ENCODE data around the gene CACNA1B.
"Not testable (repeated sequence)": the region's sequence is repeated elsewhere in the genome, so short reads cannot be mapped to it uniquely, and the experiment has no call there.

Gene CACNA1B

DNA sequence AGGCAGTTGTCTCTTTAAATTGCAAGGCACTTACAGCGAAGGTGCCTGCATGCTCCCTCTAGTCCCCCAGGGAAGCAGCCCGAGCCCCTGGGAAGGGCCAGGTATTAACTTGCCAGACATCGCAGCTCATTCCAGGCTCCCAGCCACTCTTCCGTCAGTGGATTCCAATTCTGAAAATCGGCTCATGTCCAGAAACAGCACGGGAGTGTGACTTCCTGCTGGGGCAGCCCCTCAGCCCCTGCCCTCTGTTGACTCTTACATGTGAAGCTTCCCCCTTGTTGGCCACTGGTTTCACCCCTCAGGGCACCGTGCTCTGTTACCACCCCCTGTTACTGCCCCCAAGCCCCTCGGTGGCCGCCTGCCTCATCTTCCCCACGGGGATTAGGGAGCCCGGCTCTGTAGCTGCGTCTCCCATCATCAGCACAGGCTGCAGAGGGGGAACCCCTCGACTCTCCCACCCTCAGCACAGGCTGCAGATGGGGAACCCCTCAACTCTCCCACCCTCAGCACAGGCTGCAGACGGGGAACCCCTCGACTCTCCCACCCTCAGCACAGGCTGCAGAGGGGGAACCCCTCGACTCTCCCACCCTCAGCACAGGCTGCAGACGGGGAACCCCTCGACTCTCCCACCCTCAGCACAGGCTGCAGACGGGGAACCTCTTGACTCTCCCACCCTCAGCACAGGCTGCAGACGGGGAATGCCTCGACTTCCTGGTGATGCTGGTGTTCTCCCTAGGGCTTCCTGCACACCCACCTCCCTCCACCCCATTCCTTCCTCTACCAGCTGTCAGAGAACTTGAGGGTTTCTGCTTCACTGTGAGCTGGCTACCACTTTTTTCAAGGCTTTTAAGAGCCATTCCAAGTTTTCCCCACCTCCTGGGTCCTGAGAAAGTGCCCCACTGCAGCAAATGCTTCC is 11.1 kb upstream of the CACNA1B start:
- DNase-seq: no peak

DNA sequence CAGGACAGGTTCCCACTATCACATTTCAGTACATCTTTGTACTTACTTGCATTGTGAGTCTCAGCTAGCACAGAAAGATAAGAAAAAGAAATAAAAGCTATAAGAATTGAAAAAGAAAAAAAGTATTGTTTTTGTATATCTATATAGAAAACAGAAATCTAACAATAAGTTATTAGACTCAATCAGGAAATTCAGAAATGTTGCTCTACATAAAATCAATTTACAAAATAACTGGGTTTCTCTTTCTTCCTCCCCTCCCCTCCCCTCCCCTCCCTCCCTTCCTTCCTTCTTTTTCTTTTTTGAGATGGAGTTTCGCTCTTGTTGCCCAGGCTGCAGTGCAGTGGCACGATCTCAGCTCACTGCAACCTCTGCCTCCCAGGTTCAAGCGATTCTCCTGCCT is 7.2 kb upstream of the CACNA1B start:
- no peak for DNase-seq

DNA sequence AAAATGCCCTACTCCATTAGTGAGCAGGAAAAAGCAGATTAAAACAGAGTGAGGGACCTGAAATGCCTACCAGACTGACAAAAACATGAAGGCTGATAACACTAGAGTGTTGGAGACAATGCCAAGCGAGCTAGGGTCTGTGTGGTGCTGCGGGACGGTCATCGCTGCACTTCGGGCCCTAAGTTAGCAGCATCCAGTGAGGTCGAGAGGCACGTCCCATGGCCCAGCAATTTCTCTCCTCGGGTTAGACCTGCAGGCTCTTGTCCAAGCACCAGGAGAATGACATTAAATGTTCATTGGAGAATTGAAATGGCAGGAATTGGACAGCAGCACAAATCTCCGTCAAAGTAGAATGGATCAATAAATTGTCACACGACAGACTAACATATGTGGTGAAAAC is 5.3 kb upstream of the CACNA1B start:
- DNase-seq: no peak

DNA sequence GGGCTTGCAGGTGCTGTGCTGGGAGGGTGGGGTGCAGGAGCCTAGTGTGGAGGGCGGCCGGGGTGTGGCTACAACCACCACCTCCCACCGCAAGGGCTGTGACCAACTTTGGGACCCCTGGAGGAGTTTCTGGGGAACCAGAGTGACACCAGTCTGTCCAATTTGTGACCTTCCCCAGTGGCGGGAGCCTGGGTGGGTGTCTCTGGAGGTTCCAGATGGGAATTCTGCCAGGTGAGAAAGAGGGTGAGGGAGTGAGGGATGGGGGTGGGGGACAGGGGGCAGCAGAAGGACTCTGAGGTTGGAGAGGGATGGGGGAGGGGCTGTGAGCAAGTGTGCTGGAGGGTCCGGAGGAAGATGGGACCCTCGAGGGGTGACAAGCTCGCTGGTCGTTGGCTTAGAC is 4.2 kb upstream of the CACNA1B start:
- DNase-seq: no peak

DNA sequence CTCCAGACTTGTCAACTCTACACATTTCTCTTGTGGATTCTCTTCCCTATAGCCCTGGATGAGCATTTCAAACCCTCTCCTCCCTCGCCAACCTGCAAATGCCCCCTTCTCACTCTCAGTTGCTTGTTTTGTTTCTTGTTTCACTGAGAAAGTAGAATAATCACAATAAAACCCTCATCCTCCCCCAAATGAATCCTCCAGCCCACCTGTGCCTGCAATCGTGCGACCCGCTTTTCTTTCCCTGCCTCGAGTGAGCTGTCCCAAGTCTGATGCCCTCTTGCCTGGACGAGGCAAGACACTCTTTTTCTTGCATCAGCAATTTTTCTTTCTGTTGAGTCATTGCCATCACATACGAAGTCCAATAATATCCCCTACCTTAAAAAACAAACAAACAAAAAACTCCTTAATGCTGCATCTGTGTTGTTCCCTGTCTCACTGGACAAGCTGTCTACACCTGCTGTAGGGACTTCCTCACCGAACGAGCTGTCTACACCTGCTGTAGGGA is 3.7 kb upstream of the CACNA1B start:
- no peak for DNase-seq

DNA sequence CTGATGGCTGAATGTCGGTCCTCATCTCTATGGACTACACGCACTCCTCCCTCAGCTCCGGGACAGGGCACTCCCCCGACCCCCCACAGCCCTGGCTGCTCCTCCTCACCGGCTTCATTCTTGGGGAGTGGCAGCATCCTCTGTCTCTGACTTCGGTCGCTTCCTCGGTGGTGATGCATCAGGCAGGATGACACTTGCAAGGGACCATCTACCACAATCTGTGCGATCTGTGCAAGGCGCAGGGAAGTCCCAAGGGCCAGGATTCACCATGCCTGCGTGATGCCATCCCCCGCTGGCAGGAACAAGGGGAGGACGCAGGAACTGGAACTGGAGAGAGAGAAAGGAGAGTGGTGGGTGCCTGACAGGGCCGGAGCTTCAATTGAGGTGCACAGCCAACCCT is 2.2 kb upstream of the CACNA1B start:
- no peak for DNase-seq

DNA sequence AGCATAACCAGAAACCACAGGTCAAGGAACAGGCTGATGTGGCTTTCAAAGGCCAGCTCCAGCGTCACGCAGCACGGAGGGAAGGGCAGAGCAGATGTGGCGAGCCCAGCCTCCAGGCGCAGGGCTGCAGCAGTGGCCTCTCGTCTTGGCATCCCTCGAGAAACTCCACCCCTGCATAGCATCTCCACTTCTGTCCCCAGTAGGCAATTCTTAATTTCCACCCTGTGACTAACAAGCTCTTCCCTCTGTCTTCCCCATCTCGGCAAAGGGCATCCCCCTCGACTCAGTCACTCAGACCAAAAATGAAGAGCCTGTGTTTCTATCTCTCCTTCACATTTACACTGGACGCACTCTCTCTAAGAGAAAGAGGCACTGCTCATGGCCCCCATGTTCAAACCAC is 1.7 kb upstream of the CACNA1B start:
- DNase-seq: no peak

DNA sequence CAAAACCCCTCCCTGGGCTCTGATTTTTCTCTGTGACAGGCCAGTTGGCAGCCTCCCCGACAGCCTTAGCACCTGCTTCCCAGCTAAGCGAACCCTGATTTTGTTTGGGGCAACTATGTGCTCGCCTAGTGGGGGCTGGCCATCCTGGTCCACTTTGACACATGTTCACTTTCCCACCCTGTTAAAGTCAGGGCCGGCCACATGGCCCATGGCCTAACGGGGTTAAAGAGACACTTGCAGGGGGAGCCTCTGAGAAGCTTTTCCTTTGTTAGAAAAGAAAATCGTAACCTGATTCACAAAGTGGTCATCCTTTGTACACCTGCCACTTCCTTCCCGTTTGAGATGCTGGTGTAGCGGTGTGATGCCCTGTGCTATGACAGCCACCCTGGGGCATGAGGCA is 1.3 kb upstream of the CACNA1B start:
- DNase-seq: no peak

DNA sequence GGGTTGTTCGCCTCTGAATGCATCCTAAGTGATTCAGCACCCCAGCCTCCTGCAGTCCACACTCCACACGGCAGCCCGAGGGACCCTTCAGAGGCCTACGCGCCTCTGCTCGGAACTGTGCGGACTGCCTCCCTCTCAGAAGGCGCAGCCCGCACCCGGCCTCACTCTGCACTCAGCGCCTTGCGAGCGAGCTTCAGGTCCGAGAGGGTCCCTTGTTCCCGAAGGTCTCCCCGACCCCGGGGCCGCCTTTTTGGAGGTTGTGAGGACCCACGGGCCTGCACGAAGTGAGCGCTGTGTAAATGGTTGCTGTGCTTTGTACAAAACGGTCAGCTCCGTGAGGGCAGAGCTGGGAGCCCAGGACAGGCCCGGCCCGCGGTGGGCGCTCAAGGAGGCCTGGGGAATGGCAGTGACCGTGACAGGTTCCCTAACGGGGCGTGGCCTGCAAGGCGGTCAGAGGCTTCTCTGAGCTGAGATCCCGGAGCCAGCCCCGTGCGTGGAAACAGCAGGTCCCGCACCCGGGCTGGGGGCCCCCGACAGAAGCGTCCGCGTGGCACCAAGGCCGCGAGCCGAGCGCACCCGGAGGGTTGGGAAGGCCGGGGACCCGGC is 698 bp upstream of the CACNA1B start:
- DNase-seq: no peak

DNA sequence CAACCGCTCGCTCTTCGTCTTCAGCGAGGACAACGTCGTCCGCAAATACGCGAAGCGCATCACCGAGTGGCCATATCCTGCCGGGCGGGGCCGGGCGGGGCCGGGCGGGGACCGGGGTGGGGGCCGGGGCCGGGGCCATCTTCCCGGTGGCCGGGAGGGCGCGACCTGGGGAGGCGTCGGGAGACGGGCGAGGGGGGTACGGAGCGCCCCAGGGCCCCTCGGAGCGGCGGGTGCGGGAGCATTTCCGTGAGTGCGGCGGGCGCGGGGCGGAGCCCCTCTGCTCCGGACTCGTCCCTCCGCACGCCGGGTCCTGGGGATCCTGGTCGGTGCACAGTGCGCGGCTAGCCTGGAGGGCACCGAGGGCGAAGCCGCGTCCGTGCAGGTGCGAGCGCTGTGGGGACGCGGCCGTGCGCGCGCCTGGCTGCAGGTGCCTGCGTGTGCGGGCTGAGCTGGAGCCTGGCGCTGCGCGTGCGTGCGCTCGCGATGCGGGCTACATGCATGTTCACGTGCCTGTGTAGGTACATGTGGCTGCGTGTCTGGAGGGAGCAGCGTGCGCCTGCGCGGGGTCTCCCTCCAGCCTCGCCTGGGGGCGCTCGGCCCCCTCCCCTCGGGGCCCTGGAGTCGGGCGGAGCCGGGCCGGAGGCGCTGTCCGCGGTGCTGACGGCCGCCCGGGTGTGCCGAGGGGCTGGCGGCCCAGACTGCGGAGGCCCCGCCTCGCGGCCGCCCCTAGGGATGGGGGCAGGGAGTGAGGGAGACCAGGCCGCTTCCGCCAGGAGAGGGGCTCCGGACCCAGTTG is 762 bp downstream of the CACNA1B start:
- no peak for DNase-seq

DNA sequence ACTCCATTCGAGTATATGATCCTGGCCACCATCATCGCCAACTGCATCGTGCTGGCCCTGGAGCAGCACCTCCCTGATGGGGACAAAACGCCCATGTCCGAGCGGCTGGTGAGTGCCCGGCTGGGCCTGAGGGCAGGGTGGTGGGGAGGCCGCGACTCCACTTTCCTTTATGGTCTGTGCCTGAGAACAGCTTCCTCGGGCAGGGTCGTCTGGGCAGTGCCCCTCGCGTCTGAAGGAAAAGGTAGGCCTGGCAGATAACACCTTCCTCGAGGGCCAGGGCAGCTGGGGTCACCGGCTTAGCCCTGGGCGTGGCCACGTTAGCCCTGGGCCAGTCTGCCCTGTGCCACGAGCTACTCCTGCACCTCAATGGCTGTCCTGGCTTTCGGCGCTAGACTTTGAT is 1.5 kb downstream of the CACNA1B start:
- no peak for DNase-seq

DNA sequence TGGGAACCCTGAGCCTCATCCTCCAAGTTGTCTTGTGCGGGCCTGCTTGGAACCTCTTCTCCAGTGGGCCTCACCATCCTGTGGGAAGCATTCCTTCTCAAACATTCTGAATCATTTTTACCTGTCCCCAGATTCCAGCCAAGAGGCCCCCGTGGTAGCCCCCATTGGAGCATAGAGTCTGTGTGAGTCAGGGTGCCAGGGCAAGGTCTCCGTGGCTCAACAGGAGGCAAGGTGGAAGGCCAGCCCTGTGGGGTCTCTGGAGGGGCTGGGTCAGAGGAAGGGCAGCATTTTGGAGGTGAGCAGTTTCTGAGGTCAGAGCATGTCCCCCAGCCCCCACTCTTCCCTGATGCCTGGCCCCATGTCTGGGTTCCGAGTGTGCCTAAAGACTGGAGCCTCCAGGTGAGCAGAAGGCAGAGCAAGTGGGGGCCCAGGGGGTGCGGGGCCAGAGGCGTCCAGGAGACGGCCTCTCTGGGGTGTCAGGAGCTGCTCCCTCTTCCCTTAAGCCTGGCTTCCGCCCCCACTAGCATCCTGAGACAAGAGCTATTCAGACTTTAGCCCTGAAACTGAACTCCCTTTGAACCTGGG is 2.1 kb downstream of the CACNA1B start:
- no peak for DNase-seq

DNA sequence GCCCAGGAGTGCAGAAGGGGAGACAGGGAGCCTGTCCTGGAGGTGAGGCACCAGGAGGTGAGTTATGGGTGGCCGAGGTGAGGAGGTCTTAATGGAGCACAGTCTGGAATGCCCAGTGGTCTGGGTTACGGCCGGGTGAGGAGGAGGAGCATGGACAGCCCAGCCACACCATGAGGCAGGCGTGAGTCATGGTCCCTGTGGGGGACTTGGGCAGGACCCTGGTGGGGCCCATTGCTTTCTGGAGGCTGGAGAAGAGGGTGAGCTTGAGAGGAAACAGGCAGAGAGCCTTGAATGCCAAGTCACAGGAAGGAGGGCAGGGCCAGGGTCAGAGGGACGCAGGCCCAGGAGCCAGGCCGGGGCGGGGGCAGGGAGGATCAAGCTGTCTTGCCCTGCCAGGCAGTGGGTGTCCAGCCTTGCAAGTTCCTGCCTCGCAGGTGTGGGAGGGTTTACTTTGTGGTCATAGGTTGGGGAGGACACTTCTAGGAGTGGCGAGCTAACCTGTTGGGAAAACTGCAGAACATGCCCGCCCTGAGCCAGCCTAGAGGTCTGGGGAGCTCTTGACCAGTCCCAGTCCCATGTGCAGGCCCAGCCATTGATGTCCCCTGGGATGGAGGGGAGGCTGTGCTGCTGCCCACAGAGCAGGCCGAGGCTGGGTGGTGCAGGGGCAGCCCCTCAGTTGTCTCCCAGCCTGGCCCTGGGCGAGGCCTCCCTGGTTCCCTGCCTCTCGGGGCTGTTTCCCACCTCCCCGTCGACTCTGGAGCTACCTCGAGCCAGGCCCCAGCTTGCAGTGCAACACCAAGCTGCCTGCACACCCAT is 2.8 kb downstream of the CACNA1B start:
- no peak for DNase-seq

DNA sequence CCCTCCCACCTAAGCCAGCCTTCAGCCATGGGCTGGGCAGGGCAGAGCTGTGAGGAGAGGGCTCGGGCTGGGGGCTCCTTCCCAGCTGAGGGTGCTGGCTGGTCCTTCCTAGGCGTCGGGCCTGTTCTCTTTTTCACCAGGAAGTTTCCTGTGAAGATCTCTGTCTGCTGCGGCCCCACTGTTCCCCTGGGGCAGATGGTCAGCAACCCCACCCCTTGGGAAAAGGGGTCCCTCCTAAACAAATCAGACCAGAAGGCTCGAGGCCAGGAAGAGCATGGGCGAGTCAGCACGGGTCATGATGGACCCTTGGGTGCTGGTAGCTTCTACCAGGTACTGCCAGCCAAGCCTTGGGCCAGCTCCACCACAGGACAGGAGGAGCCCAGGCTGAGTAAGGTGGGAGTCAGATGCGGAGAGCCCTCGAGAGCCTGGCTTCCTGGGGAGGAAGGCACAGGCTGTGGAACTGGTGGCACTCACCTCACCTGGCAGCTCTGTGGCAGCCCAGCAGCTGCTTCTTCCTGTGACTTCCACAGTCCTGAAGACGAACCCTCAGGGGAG is 3.5 kb downstream of the CACNA1B start:
- DNase-seq: no peak

DNA sequence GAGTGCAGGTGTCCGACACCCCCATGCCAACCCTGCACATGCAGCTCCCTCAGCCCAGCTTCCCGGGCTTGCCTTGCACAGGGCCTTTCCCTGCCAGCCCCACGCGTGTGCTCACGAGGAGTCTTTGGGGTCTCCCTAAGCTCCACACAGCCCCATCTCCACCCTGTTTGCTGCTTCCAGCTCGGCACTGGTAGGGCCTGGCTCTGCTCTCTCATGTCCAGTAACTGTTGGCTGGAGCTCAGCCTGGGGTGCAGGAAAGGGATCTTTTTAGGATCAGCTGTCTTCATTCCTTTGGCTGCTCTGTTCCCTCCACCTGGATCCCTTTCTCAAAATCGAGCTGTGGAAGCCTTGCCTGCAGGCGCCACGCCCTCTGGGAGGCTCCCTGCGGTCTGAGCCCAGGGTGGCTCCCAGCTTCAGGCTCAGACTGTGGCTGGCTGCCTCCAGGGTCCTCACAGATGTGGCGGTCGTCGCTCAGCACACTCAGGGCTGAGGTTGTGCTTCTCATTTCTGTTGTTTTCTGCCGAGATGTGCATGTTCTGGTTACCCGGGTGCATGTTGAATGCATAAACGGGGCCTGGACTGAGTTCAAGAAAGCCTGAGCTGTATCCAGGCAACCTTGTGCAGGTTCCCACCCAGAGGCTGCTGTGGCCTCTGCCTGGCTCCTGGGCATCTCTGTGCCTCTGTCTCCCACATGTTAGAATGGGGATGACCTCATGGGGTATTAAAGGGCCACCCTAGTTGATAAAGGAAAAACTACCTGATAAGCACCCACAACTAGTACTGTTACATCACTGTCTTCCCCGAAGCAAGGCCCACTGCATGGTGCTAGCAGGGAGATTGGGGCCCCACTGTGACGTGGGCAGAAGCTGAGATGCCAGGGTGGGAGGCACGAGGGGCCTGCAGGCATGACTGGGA is 4.3 kb downstream of the CACNA1B start:
- DNase-seq: no peak

DNA sequence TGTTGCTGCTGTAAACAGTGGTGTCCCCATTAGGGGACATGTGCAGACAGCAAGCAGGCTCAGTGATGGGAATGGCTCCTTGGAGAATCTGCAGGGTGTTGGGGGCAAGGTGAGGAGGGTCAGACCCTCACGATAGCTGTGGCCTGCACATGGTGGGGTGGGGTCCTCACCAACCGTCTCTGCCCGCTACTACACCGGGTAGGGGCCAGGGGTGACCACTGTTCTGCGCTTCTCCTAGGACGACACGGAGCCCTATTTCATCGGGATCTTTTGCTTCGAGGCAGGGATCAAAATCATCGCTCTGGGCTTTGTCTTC is 4.9 kb downstream of the CACNA1B start:
- DNase-seq: no peak

DNA sequence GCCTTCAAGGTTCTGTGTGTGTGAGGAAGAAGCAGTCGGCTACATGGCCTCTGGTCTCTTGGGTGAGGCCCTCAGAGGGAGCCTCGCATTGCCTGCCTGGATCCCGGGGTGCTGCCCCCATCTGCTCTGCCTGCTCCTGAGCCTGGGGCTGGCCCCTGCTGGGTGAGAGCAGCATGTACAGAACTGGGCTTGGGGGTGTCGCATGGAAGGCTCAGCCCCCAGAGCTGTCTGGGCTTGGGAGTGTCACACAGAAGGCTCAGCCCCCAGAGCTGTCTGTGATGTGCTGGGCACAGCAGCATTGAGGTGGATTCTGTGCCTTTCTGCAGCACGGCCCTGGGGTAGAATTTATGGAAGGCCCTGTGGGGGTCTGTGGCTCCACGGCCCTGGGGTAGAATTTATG is 6.4 kb downstream of the CACNA1B start:
- DNase-seq: not testable (repeated sequence)

DNA sequence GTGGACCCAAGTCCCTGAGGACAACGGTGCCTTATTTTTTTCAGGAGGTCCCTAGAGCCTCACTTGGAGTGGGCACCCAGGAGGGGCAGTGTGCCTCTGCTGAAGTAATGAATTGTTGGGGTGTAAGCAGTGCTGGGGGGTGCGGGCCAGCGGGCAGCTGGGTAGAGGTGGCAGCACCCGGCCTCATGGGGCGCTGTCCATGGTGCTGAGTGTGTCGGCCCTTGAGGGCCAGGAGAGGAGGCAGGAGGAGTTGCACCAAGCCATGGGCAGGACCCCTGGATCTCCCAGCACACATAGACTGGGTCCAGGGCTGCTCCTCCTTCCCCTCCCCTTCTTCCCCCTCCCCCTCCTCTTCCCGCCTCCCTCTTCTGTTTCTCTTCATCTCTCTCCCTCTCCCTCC is 7.0 kb downstream of the CACNA1B start:
- DNase-seq: not testable (repeated sequence)

DNA sequence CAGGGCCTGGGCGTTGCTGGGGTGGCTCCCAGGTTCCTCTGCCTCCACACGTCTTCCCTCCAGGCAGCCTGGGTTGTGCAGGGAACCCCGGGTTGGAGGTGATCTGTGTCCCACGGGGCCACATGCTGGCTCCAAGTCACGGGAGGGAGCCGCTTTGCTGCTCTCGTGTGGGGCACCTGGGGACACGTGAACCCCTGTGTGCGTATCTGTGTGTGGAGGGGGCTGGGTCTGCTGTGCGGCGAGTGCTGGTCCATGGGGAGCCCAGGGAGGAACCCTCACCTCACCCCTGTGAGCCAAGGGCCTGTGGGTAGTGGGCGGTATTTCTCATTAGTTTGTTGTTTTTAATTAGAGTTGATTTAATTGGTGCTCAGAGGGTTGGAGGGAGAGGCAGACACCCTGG is 7.5 kb downstream of the CACNA1B start:
- DNase-seq: not testable (repeated sequence)

DNA sequence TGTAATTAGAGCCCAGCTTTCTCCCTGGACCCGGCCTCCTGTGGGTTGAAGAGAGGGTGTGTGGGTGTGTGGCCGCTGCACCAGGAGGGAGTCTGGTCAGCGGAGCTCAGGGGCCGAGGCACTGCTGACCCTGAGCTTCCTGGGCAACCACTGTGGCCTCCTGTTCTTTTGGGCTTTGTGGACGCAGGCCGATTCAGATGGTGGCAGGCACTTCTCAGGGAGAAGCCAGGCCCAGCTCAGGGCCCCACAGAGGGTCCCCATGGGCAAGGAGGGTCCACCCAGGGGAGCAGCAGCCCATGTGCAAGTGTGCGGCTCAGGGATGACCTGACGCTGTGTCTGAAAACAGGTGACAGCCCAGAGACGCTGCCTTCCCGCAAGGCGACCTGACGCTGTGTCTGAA is 11.0 kb downstream of the CACNA1B start:
- not testable (repeated sequence) for DNase-seq

DNA sequence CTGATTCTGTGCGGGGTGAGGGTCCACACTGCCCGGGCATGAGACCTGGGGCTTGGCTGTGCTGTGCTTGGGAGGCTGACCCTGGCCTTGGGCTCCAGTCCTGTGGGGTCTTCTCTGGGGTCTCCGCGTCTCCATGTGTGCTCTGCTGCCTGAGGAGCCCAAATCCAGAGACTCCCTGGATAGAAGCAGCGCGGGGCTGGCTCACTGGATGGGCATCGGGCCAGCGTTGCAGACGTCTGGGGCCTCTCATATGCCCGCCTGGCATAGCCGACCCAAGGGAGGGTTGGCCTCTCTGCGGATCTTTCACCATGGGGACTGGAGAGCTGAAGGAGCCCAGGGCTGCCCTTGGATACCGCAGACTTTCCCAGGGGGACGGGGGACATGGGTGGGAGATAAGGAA is 12.4 kb downstream of the CACNA1B start:
- DNase-seq: not testable (repeated sequence)
